Measurements from ENCODE around the gene UBALD1.

Gene UBALD1

DNA sequence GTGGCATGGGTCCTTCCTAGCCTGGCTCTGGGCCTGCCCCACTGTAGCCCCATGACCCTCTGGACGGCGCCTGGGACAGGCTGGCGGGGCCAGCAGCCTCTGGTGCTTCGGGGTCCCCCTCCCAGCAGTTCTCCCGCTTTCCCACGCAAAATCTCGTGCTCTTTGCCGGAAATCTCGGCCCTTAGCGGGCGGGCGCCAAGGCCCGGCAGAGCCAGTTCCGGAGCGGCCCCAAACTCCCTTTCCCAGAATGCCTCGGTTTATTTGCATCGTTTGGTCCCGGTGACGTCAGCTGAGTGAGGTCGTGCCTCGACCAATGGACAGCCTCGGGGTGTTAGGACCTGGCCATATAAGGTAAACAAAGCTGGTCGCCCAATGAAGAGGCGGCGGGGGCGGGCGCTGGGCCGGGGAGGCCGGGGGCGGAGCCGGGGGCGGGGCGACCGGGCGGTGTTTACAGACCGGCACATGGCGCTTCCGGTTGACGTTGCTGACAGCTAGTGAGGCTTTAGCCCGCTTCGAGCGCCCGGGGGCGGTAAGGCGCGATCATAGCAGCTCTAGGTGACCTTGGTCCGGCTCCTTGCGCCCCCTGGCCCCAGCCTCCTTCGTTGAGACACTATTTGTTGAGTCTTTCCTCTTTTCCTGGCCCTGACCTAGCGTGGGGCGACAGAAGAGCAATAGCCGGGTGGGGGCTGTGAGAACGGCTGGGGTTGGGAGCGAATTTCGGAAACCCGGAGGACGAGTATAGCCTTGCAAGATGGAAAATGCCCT is 1.5 kb upstream of the UBALD1 start:
- DNase-seq (ENCODE audit: low read depth in 1 of 2, low spot score in 1 of 2), result peak; percentile 93 to 99

DNA sequence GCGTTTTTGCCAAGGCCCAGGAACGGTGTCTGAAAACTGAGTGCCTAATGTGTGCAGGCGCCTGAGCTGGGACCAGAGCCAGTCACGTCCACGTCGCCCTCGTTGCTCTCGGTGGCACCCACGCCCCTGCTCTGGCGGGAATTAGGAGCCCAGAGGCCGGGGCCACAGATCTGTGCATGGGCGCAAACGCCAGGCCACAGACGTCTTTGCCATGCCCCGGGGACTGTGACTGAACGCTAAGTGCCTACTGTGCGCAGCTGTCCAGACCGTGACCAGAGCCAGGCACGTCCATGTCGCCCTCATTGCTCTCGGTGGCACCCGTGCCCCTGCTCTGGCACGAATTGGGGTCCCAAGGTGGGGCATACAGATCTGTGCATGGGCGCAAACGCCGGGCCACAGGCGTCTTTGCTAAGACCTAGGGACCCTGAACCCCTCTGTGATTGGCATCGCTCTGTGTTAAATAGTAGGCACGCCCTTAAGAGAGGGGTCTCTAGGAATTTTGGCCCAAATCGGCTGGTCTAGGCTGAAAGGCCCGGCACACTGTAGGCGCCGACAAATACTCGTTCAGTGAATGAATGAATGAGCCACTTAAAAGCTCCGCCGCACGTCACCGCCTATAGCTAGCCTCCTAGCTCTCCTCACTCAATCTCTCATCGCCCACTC is 827 bp upstream of the UBALD1 start:
- no peak for DNase-seq (ENCODE audit: low read depth in 1 of 2, low spot score in 1 of 2)

DNA sequence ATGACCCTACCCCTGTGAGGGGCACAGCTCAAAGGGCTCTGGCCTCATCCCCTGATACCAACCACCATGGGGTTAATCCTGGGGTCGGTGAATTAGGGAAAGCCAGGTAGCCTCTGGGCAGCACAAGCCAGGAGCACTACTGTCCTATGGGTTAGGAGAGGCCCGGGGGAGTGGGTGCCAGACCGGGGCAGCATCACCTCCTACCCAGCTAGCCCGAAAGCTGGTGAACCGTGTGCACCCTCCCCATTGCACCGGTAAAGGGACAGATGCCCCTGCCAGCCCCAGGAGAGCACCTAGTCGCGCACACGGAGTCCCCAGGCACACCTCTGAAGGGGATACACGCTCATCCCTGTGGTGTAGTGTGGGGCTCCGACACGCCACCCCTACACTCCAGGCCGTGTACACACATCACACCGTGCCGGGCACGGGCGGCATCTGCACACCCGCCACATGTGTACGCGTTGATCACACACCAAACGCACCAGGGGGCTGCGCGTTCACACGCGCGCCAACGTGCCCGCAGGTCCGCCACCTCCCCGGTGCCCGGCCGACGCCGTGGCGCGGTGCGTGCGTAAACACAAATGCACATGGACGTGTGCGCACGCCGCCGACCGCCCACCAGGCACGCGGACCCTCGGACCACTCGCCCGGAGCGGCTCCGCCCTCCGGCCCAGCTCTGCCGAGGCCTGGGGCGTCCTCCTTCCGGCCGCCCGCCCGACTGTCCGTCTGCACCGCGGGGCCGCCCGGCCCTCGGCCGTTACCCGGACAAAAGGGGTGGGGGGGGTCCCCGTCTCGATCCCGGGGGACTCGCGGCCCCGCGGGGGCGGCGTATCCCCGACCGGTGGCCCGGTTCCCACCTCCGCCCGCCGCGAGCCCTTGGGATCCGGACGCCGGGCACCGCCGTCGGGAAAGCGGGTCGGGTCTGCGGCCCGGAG is 785 bp downstream of the UBALD1 start:
- DNase-seq (ENCODE audit: low read depth in 1 of 2, low spot score in 1 of 2), result no peak

DNA sequence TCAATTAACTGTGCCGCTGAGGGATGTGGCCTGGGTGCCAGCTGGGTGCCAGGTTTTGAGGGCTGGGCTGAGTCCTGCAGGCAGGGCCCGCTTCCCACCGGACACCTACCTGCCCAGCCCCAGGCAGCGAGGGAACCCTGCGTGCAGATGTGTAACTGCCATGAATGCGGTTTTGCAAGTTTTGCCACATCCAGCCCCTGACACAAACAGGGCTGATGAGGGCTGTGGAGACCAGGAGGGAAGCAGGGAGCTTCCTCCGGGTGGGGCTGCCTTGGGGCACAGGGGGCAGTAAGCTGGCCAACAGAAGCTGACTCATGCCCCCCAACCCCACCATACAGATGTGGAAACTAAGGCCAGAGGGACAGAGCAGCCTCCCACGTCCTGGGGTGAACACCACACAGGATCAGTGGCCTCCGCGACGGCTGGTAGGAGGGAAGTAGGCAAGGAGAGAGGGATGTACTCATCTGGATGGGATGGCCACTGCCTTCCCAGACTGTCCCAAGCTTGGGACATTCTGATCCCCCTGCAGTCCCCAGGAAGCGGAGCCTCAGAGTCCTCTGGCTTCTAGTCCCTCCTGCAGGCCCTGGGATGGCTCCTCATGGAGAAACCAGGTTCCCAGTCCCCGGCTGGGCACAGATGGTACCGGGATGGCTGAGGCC is 1.6 kb downstream of the UBALD1 start:
- no peak for DNase-seq (ENCODE audit: low read depth in 1 of 2, low spot score in 1 of 2)

DNA sequence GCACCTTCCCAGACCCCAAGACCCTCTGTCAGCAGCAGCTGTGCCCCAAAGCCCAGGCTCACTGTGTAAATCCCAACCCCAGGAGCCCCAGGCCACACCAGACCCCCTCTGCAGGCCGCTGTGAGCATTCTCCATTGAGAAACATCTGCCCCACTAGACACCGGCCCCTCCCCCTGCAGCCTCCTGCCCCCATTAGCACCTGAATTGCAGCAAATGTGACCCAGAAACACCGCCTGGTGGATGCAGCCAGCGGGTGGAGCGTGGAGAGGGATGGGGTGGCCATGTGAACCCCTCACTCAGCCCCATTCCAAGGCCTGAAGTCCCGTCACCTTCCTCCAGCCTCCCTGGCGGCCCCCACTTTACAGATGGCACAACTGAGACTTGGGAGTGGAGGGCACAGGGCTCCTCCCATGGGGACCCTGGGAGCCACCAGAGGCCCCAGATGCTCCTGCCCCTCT is 2.2 kb downstream of the UBALD1 start:
- no peak for DNase-seq (ENCODE audit: low read depth in 1 of 2, low spot score in 1 of 2)

DNA sequence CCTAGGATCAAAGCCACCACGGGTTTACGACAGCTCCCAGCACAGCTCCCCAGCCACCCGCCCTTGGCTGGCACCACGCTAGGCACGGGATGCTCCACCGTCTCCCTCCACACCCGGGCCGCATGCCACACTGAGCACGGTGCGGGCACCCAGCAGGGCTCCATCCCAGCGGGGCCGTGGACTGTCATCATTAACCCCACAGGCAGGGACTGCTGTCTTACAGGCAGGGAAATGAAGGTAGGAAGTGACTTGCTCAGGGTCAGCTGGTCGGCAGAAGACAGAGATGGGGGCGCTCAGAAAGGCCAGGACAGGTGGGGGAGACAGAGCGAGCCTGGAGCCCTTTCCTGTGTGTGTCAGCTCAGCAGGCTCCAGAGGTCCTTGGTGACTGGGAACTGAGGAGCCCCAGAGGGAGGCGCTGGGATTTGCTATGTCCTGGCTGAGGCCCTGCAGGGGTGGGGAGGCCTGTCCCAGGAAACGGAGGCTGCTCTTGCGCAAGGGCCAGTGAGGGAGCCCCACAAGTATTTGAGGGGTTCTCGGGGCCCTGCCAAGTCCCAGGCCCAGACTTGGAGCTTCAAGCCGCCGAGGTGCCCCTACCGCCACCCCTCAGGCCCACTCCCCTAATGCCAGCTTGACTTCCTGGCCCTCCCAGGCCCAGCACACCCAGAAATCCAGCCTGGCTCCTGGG is 3.2 kb downstream of the UBALD1 start:
- DNase-seq (ENCODE audit: low read depth in 1 of 2, low spot score in 1 of 2), result no peak

DNA sequence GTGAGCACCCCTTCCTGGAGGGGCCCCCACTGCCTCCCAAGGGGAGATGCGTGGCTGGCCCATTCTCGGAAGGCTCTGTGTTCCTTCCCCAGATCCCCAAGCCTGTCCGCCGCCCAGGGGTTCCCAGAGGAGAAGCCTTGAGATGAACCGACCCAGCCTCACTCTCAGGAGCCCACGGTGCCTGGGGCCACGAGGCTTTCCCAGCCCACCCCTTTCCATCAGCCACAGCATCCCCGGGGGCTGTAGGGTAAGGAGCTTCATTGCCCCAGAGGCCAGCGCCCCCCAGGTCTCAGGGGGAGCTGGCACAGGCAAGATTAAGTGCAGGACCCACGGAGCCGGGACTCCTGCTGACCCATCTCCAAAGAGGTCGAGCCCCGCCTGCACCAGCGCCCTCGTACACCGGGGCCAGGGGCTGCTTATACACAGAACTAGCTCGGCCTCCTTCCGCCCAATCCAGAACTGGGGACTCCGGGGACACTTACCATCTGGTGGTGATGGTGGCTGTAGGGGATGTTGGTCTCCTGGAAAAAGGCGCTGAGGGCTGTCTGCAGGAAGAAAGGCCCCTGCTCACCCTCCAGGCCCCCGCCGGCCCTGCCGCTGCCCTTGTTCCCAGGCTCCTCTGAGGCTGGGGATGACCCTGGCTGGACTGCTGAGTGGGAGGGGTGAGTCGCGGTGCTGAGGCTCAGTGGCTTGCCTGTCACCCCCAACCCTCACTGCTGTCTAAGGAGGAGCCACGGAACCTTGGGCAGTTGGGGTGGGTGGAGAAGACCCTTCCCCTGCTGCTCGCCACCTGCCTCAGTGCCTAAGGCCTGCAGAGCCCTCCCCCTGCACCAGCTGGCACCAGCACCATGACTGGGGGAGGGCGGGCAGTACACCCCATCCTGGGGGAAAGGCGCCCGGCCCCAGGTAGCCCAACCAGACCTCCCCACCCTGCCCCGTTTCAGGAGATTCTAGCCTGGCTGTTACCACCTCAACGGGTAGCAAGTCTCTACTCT is 4.4 kb downstream of the UBALD1 start:
- DNase-seq (ENCODE audit: low read depth in 1 of 2, low spot score in 1 of 2), result no peak

DNA sequence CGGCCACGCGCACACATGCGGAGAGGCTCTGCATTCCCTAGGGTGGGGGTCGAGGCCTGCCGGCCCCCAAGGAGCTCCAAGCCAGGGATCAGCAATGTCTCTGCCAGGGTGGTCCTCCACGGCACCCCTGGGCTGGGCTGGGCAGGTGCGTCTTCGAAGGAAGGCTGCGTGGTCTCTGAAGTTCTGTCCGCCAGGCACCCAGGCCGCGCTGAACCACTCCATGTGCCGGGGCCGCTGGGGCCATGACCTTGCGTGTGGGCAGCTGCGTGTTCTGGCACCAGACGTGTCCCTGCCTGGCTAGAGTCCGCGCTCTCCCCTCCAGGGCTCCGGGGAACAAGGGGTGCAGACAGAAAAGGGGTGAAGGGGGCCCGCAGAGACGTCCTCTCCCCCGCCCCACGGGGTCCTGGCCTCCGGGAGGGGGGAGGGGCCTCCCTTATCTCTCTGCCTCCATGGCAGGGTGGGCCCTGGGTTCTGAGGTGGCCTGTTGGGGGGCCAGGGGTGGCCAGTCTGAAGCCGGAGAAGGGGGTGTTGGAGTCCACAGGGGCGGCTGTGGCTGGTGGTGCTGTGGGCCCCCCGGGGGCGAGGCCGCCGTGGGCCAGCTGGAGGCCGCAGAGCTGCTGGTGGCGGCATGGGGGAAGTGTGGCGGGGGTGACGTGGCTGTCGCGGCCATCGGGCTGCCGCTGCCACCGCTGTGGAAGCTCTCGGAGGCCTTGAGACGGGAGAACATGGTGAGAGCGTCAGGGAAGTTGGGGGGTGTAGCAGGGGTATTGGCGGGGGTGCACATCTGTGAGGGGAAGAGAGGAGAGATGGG is 5.3 kb downstream of the UBALD1 start:
- DNase-seq (ENCODE audit: low read depth in 1 of 2, low spot score in 1 of 2), result no peak

DNA sequence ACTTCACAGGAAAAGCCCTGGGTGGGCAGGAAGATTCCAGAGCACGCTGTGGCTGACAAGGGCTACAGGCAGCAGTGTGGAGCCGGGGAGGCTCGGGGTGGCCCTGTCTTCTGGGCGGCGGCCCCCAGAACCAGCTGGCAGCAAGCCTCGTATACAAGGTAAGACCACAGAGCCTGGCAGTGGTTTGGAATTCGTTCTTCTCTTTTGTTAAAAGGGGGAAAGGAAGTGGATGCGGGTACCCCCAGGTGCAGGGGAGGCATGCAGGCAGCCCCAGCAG is 6.0 kb downstream of the UBALD1 start:
- DNase-seq (ENCODE audit: low read depth in 1 of 2, low spot score in 1 of 2), result no peak

DNA sequence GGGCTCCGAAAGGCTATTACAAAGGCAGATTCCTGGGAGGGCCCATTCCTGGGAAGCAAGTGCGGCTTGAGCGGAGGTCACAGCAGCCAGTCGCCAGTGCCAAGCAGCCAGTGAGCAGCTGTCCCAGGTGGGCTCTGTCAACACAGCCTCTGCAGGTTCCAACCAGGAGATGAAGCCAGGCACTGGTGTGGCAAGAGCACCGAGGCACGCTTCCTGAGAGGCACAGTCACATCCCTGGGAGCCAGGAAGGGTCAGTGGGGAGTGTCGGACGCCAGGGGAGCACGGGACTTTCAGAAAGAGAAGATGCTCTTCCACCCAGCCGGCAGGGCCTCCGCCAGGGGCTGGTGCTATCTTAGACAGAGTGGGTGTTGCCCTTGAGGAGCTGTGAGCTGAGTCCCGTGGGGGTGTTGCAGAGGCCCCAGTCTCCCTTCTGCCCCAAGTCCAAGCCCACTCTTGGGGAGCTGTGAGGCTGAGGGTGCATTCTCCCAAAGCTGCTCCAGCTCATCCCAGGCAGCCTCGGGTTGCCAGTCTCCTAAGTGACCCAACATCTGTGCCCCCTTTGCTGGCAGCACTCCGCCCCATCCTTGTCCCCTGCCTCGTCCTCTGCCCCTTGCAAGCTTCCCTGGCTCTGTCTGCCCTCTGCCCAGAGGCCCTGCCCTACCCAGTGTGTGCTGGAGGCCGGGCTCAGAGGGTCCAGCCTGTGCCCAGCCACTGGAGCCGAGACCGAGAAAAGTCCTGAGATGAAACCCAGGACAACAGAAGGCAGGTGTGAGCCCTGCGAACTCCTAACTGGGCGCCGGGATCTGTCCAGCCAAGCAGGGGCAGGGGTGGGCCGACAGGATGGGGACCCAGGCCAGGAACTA is 6.6 kb downstream of the UBALD1 start:
- DNase-seq (ENCODE audit: low read depth in 1 of 2, low spot score in 1 of 2), result no peak

DNA sequence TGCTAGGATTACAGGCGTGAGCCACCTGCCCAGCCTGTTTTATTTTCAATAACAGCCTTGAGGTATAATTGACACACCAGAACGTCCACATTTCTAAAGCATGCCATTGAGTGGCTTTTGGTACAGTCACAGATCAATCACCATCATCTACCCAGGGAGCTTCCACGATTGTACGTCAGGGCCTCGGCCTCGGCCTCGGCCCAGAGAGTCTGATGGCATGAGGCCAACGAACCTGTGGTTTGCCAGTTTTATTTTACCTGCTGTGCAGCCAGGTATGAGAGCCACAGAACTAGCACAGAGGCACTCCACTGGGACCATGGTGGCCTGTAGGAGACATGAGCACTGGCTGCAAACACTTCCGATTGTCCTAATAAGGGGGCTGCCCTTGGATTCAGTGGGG is 8.3 kb downstream of the UBALD1 start:
- DNase-seq (ENCODE audit: low read depth in 1 of 2, low spot score in 1 of 2), result no peak

DNA sequence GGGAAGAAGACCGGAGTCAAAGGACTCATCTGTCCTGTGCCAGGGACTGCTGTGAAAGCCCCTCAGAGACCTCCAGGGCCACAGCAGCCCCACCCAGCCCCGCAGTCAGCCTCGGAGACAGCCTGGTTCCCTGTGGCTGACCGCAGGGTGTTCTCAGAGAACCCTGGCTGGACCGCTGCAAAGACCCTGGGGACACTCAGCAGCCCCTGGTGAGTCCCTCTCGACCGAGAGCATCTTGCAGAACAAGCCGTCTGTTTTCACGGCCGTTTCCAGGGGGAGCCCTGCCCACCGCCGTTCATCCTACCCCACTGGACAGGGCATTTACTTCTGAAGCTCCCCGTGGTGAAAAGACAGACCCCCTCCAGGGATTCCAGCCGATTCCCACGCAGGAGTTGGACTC is 10.3 kb downstream of the UBALD1 start:
- no peak for DNase-seq (ENCODE audit: low read depth in 1 of 2, low spot score in 1 of 2)

DNA sequence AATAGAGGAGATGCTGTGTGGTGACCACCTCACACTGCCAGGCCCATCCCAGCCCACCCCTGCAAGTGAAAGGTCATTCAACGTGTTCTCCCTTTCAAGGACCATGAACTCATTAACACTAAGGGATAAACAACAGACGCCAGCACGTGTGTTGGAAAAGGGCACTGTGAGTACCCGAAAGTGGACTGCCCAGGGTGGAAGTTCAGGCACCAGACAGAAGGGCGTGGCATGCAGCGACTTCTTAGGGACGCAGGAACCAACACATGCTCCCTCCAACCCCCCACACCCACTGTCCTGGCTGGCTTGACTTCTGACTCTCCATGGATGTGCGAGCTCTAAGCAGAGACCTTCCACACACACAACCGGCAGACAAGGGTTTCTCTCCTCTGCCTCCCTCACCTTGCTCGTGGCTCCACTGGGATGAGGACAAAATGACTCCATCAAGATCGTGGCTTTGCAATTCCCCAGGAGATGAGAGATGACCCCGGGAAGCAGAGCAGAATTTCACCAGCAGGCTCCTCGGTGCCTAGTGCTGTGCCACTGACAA is 11.0 kb downstream of the UBALD1 start:
- DNase-seq (ENCODE audit: low read depth in 1 of 2, low spot score in 1 of 2), result no peak

DNA sequence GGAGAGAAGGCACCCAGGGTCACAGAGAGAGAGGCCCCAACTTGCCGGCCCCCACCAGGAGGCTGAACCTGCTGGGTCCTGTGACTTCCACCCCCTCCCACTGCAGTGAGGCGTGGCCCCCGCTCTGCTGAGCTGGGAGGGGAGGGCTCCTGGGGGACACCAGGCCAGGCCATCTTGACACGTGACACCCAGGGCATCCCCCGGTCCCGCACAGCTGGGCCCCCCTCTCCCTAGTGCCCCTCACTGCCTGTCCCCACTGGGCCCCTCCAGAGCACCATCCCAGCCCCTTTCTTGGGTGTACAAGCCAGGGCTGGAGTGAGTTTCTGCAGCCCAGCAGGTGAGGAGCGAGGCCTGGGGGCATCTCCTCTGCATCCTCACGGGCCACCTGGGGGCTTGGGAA is 12.4 kb downstream of the UBALD1 start:
- DNase-seq (ENCODE audit: low read depth in 1 of 2, low spot score in 1 of 2), result no peak

DNA sequence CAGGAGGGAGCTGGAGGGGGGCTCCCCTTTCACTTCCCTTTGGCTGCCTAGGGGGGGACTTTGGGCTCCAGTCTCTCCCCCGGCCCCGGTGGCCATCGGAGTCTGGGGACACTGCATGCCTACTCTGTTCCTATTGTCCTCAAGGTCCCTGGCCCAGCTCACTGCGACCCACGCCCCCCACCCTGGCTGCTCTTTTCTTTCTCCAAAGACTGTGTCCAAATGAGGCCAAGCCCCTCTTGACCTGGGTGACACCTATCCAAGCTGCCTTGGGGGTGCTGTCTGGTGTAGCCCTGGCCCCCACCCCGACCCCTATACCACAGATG is 12.9 kb downstream of the UBALD1 start:
- no peak for DNase-seq (ENCODE audit: low read depth in 1 of 2, low spot score in 1 of 2)

DNA sequence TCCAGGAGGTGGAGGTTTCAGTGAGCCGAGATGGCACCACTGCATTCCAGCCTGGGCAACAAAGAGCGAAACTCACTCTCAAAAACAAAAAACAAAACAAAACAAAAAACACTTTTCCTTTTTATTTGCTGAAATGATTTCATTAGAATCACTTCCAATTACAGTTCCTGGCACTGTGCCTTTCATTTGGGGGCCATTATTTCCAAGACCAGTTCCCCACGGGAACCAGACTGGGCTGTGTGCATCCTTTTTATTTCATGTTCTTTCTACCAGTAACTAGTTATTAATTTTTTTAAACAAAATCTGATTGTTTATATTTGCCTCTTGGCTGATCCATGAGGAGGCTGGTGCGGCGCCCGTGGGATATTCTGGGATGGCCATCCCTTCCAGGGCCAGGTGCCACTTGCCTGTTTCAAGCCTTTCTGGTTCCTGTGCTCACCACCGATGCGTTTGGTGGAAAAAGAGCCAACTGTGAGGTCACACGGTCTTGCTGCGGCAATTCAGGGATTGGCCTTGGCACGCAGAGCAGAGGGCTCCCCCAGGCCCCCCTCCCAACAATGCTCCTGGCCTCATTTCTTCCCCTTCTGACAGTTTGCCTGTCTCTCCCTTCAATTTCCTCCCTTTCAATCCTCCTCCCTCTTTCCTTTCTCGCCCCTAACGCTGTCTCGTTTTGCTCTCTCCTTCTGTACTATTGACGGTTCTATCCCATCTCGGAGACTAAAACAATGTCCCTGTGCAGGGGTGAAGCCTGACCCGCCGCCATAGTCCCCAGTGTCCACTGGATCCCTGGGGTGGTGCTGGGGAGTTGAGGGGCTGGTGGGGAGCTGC is 13.4 kb downstream of the UBALD1 start:
- DNase-seq (ENCODE audit: low read depth in 1 of 2, low spot score in 1 of 2), result no peak

DNA sequence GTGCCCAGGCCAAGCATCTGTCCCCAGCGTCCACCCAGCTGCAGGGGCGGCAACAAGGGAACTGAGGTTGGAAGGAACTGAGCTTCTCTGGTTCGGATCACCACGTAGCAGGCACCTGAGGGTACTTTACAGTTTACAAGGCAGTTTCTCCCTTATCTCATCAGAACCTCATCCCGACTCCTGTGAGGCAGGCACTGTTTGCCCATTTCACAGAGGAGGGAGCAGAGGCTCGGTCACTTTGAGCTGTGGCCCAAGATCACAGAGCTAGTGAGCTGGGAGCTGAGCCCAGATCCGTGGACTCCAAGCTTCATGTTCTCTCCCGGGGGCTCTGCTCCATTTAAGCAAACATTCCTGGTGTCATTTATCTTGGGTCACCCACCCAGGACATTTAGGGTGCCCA is 15.1 kb downstream of the UBALD1 start:
- no peak for DNase-seq (ENCODE audit: low read depth in 1 of 2, low spot score in 1 of 2)
